ENCODE results near the gene WDR12.

- no peak for TF ChIP-seq LEF1 (IDR thresholded peaks at IDR 0.05; ENCODE audit: borderline replicate concordance)
- TF ChIP-seq FOXM1 (IDR thresholded peaks at IDR 0.05; ENCODE audit: borderline replicate concordance) = no peak
- no peak for TF ChIP-seq NFRKB (IDR thresholded peaks at IDR 0.05)
- no peak for TF ChIP-seq ZNF384 (IDR thresholded peaks at IDR 0.05)
These were observed 316 bp downstream of the WDR12 start for GRCh38 chr2:202911203-202911511.
